ENCODE data around the gene WDHD1. TPM values are rescaled to one million over a fixed set of nuclear protein-coding genes. Genes with fewer than 3 reads are reported as not detected.
A peak's percentile ranks its signal among the peaks of the same experiment; 100 is the strongest.

WDHD1 gene
- total and polyA plus RNA-seq, 8 donors = 8.6 to 22.3 (median 16.0) TPM

- Histone ChIP-seq H3K4me1 (no peaks in the 10 kb centered on the region), H3K9me3 (no peaks in the 10 kb centered on the region), H3K27ac (no peak overlapping the region), H3K27me3 (no peaks in the 10 kb centered on the region), H3K36me3 (no peaks in the 10 kb centered on the region), H3K4me3 (no peak overlapping the region)
- DNase-seq (peak in 1 of 4 donors; percentile 23), ATAC-seq (no peak)
- no peak for TF ChIP-seq CTCF (IDR thresholded peaks at IDR 0.05)
- intact Hi-C loops (cut with DNase I) = no loop called here
These were observed 104.3 kb downstream of the WDHD1 start for GRCh38 chr14:54922598-54922997.

DNA sequence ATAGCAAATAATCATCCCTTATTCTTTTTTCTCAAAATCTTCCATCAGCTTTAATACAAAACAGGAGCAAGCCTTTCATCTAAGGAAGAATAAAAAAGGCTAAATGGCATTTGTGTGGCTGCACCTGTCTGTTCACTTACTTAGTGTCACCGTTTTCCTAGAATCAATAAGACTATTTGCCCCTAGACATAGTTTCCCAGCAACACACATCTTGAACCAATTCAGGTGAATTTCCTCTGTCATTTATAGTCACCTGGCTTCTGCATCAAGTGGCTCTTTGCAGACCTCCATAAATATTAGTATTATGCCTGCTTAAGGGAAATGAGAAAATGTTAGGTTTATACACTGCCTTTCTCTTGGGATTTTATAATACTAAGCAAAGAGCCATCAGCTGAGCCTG lies 106.8 kb downstream of the WDHD1 start:
- TF ChIP-seq CTCF (IDR thresholded peaks at IDR 0.05) = no peak
- no peak overlapping the region for H3K27ac ChIP-seq
- intact Hi-C loops (cut with DNase I) = no loop called here
- DNase-seq (no peak), ATAC-seq (no peak)
- H3K36me3 ChIP-seq = no peaks in the 10 kb centered on the region
- H3K4me1 ChIP-seq = no peaks in the 10 kb centered on the region
- H3K4me3 ChIP-seq = no peak overlapping the region
- no peaks in the 10 kb centered on the region for H3K9me3 ChIP-seq
- H3K27me3 ChIP-seq = no peaks in the 10 kb centered on the region

DNA sequence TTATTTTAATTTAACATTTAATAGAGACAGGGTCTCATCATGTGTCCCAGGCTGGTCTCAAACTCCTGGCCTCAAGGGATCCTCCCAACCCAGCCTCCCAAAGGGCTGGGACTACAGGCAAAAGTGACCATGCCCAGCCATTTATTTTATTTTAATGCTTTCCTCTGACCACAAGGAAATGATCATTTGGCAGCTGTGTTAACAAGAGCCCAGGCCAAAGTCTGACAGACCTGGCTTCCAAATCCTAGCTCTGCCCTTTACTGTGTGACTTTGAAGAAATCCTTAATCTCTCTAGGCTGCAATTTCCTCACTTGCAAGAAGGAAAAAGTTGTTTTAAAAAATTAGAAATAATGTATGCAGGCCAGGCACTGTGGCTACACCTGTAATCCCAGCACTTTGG lies 107.6 kb downstream of the WDHD1 start:
- Histone ChIP-seq H3K36me3 (no peaks in the 10 kb centered on the region), H3K27me3 (no peaks in the 10 kb centered on the region), H3K4me3 (no peak overlapping the region), H3K9me3 (no peaks in the 10 kb centered on the region), H3K27ac (no peak overlapping the region), H3K4me1 (no peaks in the 10 kb centered on the region)
- ATAC-seq (no peak), DNase-seq (no peak)
- no peak for TF ChIP-seq CTCF (IDR thresholded peaks at IDR 0.05)
- intact Hi-C loops (cut with DNase I) = no loop called here

GRCh38 chr14:54918427-54918826 lies 108.5 kb downstream of the WDHD1 start:
- DNase-seq (no peak), ATAC-seq (no peak)
- H3K27ac ChIP-seq = no peak overlapping the region
- no peaks in the 10 kb centered on the region for H3K27me3 ChIP-seq
- intact Hi-C loops (cut with DNase I) = no loop called here
- no peaks in the 10 kb centered on the region for H3K36me3 ChIP-seq
- no peak overlapping the region for H3K4me3 ChIP-seq
- no peaks in the 10 kb centered on the region for H3K4me1 ChIP-seq
- H3K9me3 ChIP-seq = no peaks in the 10 kb centered on the region
- no peak for TF ChIP-seq CTCF (IDR thresholded peaks at IDR 0.05)

GRCh38 chr14:54916101-54916500 lies 110.8 kb downstream of the WDHD1 start:
- ATAC-seq (no peak), DNase-seq (no peak)
- Histone ChIP-seq H3K36me3 (no peaks in the 10 kb centered on the region), H3K27ac (no peak overlapping the region), H3K27me3 (no peaks in the 10 kb centered on the region), H3K9me3 (no peaks in the 10 kb centered on the region), H3K4me3 (no peak overlapping the region), H3K4me1 (no peaks in the 10 kb centered on the region)
- intact Hi-C loops (cut with DNase I) = no loop called here
- TF ChIP-seq CTCF (IDR thresholded peaks at IDR 0.05) = no peak
